Measurements from ENCODE around the gene CUL2.
"Not testable (repeated sequence)": the region's sequence is repeated elsewhere in the genome, so short reads cannot be mapped to it uniquely, and the experiment has no call there.

CUL2 gene

GRCh38 chr10:34974364-34975065 lies 115.6 kb downstream of the CUL2 start:
- DNase-seq = not testable (repeated sequence)

GRCh38 chr10:34973757-34974156 lies 116.4 kb downstream of the CUL2 start:
- not testable (repeated sequence) for DNase-seq

- DNase-seq = not testable (repeated sequence)
Measured at GRCh38 chr10:34973121-34973520, 117.0 kb downstream of the CUL2 start.

GRCh38 chr10:34972591-34972990 lies 117.5 kb downstream of the CUL2 start:
- DNase-seq = not testable (repeated sequence)

- not testable (repeated sequence) for DNase-seq
Measured at GRCh38 chr10:34971606-34972334, 118.4 kb downstream of the CUL2 start.

- DNase-seq = no peak
Measured at GRCh38 chr10:34969171-34969570, 121.0 kb downstream of the CUL2 start.

GRCh38 chr10:34967335-34967880 lies 122.7 kb downstream of the CUL2 start:
- DNase-seq = no peak

GRCh38 chr10:34966451-34966850 lies 123.7 kb downstream of the CUL2 start:
- no peak for DNase-seq

- DNase-seq = no peak
Measured at GRCh38 chr10:34966040-34966439, 124.1 kb downstream of the CUL2 start.

GRCh38 chr10:34964166-34964800 lies 125.9 kb downstream of the CUL2 start:
- no peak for DNase-seq

- DNase-seq = no peak
Measured at GRCh38 chr10:34962866-34963265, 127.3 kb downstream of the CUL2 start.

- no peak for DNase-seq
Measured at GRCh38 chr10:34960983-34961382, 129.2 kb downstream of the CUL2 start.

GRCh38 chr10:34959786-34960185 lies 130.4 kb downstream of the CUL2 start:
- DNase-seq = no peak

GRCh38 chr10:34959321-34959720 lies 130.8 kb downstream of the CUL2 start:
- no peak for DNase-seq
